Chondrocyte (in vitro differentiated cells): ENCODE measurements around the gene FBLIM1. TPM values are rescaled to one million over a fixed set of nuclear protein-coding genes. Genes with fewer than 3 reads are reported as not detected.
A peak's percentile ranks its signal among the peaks of the same experiment; 100 is the strongest.

ENCODE experiments used
- DNase-seq: peaks from one replicate; pipeline ENCODE4 v3.0.0; 2021; ENCODE audit warnings: mixed read lengths, low spot score
- H3K27ac Mint-ChIP-seq: one replicate; pipeline ENCODE4 v1.8.0; 2021; ENCODE audit warnings: mild to moderate bottlenecking, moderate library complexity, mixed read lengths; ENCODE audit not compliant: unreplicated experiment
- H3K27me3 Mint-ChIP-seq: 2 replicates; pipeline ENCODE4 v1.8.0; 2021; ENCODE audit warnings: low read depth, mixed read lengths
- H3K36me3 Mint-ChIP-seq: 2 replicates; pipeline ENCODE4 v1.8.0; 2021; ENCODE audit warnings: low read depth, mixed read lengths
- H3K4me1 Mint-ChIP-seq: 2 replicates; pipeline ENCODE4 v1.8.0; 2021; ENCODE audit warnings: low read depth, mild to moderate bottlenecking, mixed read lengths
- H3K4me3 Mint-ChIP-seq: one replicate; pipeline ENCODE4 v1.8.0; 2021; ENCODE audit warnings: mild to moderate bottlenecking, moderate library complexity, mixed read lengths; ENCODE audit not compliant: unreplicated experiment
- H3K9me3 Mint-ChIP-seq: 2 replicates; pipeline ENCODE4 v1.8.0; 2021; ENCODE audit warnings: low read depth, mixed read lengths
- total RNA-seq: library from RNA; stranded (reverse); gene quantifications from 3 replicates; pipeline ENCODE4 v1.2.1, GENCODE V29; 2021
- TF ChIP-seq, protein P1 (sequence below): fragments of 200-600 bp; sonication (generic); IDR thresholded peaks from 2 replicates; pipeline ENCODE4 v1.5.0; 2021; ENCODE audit warnings: antibody characterized with exemption, mild to moderate bottlenecking, moderate library complexity

FBLIM1 gene
- total RNA-seq, 1 donor from 2014 or later, result 492 TPM

DNA sequence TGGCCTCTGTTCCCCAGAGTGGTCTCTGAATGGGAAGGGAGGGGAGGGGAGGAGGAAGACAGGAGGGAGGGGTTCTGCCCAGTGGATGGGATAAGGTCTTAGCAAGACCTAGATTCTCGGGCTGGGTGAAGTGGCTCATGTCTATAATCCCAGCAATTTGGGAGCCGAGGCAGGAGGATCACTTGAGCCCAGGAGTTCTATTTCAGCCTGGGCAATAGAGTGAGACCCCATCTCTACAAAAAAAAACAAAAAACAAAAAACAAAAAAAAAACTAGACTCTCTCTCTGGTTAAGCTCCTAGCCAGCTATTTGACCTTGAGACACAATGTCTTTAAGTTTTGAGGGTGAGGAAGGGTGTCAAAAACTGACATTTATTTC lies 37.5 kb downstream of the FBLIM1 start:
- no peak overlapping the region for H3K4me3 Mint-ChIP-seq

DNA sequence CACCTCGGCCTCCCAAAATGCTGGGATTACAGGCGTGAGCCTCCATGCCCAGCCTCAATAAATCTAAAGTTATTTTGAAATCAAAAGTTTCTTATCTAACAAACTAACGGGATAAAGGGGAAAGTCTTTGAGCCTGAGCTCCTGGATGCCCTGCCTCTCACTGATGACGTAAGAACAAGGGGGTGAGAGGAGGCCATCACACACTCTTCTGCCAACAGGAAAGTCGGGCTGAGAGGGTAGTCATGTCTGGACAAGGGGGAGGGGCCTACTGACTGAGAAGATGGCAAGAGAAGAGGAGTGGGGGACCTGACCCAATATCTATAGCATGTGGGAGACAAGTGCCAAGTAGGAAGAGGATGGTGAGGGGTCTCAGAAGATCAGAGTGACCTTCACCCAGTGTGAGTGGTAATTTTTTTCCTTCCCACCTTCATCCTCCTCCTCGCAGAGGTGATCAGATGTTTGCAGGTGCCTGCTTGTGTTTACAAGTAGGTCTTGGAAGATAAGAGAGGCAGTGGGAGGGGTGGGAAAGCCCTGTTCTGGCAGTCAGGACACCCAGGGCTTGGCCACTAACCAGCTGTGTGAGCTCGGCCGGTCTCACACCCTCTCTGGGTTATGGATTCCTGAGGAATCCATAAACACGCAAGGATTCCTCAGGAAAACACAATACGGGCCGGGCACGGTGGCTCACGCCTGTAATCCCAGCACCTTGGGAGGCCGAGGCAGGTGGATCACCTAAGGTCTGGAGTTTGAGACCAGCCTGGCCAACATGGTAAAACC lies 39.2 kb downstream of the FBLIM1 start:
- TF ChIP-seq, protein P1, sequence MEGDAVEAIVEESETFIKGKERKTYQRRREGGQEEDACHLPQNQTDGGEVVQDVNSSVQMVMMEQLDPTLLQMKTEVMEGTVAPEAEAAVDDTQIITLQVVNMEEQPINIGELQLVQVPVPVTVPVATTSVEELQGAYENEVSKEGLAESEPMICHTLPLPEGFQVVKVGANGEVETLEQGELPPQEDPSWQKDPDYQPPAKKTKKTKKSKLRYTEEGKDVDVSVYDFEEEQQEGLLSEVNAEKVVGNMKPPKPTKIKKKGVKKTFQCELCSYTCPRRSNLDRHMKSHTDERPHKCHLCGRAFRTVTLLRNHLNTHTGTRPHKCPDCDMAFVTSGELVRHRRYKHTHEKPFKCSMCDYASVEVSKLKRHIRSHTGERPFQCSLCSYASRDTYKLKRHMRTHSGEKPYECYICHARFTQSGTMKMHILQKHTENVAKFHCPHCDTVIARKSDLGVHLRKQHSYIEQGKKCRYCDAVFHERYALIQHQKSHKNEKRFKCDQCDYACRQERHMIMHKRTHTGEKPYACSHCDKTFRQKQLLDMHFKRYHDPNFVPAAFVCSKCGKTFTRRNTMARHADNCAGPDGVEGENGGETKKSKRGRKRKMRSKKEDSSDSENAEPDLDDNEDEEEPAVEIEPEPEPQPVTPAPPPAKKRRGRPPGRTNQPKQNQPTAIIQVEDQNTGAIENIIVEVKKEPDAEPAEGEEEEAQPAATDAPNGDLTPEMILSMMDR, result no peak
- Mint-ChIP-seq H3K9me3 (no peaks in the 10 kb centered on the region), H3K36me3 (no peaks in the 10 kb centered on the region), H3K27ac (peak overlapping the region; percentile 98), H3K27me3 (no peaks in the 10 kb centered on the region), H3K4me3 (no peak overlapping the region), H3K4me1 (peaks cover 89% of the 10 kb centered on the region)
- no peak for DNase-seq

More for the DNA sequence above, 37.5 kb downstream of the FBLIM1 start:
- no peak for DNase-seq
- Mint-ChIP-seq H3K27me3 (no peaks in the 10 kb centered on the region), H3K36me3 (no peaks in the 10 kb centered on the region), H3K4me1 (peaks cover 79% of the 10 kb centered on the region), H3K27ac (peak overlapping the region; percentile 98), H3K9me3 (no peaks in the 10 kb centered on the region)
- TF ChIP-seq, protein P1, result no peak

DNA sequence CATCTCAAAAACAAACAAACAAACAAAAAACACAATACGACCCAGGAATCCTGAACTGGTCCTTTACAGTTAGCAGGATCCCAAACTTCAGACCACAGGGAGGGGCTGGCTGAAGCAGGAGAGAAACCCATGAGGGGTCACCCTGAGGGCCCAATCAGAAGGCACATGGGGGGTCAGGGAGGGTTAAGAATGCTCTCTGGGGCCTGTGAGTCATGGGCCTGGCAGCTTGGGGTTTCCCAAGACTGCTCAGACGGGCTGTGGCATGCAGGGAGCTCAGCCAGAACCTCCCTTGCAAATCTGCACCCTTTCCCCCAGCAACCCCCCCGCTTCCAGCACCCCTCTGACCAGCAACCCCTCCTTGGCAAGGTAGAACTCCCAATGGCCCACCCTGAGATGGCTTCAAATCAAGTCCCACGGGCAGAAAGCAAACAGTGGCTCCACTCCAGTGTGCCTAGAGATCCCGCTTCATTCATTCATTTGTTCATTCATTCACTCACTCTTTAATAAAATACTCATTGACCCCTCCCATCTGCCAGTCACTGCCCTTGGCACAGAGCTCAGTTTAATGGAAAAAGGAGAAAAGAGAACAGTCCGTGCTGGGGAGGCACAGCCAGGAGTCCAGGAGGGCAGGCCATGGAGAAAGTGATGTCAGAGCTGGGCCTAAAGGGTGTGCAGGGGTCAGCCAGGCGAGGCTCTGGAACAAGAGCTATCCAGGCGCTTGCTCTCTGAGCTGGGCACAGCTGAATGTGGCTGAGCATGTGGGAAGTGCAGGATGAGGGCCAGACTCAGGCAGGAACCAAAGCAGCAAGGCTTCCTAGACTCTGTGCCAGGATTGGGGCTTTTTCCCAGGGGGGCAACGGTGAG lies 40.6 kb downstream of the FBLIM1 start:
- Mint-ChIP-seq H3K9me3 (no peaks in the 10 kb centered on the region), H3K4me3 (no peak overlapping the region), H3K36me3 (no peaks in the 10 kb centered on the region), H3K27me3 (no peaks in the 10 kb centered on the region), H3K27ac (peak overlapping the region; percentile 99), H3K4me1 (peaks cover 84% of the 10 kb centered on the region)
- TF ChIP-seq, protein P1, result no peak
- DNase-seq, result no peak

DNA sequence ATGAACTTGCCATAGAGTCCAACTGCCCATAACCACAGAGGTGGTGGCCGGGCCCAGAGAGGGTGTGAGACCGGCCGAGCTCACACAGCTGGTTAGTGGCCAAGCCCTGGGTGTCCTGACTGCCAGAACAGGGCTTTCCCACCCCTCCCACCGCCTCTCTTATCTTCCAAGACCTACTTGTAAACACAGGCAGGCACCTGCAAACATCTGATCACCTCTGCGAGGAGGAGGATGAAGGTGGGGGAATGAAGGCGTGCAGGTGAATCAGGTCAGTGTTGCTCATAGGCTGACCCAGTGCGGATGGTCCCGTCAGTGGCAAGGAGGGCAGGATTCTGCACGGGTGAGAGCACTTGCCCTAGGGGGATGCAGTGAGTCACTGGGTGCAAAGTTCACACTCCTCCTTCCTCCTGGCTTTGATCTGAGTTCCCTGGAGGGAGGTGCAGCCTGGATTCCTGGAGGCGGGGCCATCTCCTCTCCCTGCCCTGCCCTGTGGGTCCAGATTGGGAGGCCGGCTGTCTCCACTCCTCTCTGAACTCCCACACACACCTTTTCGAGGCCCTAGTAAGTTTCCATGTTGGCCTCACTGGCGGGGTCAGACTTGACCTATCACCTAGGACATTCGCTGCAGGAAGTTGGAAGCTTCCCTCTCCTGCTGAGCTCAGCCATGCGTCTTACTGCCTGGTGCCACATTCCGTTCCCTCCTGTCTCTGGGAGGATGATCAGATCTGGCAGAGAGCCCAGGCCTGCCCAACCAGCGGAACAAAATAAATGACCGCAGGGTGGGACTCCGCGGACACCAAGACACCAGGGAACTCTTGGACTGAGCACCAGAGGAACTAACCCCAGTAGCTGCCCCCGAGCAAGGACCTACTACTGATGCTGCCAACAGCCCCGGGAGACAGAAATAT lies 41.6 kb downstream of the FBLIM1 start:
- Mint-ChIP-seq H3K4me3 (peak overlapping the region; percentile 44), H3K4me1 (peaks cover 75% of the 10 kb centered on the region)
- DNase-seq, result no peak

More for the DNA sequence above, 41.6 kb downstream of the FBLIM1 start:
- H3K36me3 Mint-ChIP-seq, result no peaks in the 10 kb centered on the region
- peak overlapping the region; percentile 99 for H3K27ac Mint-ChIP-seq
- TF ChIP-seq, protein P1, result no peak
- no peaks in the 10 kb centered on the region for H3K27me3 Mint-ChIP-seq
- H3K9me3 Mint-ChIP-seq, result no peaks in the 10 kb centered on the region
